ENCODE results near the gene TPP1. TPM values are rescaled to one million over a fixed set of nuclear protein-coding genes. Genes with fewer than 3 reads are reported as not detected.
A peak's percentile ranks its signal among the peaks of the same experiment; 100 is the strongest.

The TPP1 gene
- total and polyA plus RNA-seq, 4 experiments from 2014 or later, result 103 to 198 (median 169) TPM

DNA sequence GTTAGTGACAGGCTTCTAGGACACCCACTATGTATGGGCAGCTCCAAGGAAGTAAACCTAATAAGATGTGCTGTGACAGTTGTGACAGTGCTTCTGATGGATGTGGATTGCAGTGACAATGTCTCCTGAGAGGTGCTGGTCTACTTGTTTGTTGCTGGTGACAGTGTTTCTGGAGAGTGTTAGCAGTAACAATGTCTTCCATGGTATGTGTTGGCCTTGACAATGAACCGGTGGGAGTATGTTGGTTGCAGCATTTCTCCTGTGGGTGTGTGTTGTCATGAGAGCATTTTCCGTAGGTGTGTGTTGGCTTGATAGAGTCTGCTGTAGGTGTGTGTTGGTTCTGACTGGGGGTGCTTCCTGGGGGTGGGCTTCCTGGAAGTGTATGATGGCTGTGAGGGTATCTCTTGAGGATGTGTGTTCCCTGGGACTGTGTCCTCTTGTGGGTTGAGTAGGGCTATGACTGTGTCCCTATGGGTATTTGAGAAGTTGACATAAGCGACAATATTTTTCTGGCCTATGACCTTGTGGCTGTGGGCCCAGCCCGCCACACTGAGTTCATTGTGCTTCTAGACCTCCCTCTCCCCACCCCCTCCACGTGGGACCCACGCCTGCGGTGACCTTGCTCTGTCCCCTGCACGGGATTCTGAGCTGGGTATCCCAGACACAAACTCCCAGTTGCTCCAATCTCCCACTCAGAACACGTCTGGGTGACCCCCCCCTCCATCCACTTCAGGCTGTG, 35.2 kb upstream of the TPP1 start:
- ChIA-PET CTCF (ENCODE audit: partially characterized antibody) (interaction anchor here (0.8 to 1.1 kb wide), 5 partner anchors 10 to 105 kb away, joined by 3 to 5 read pairs (median 3); no protein-coding TSS in a partner anchor), POLR2A (ENCODE audit: partially characterized antibody) (interaction anchor here (0.6 to 4.6 kb wide), 7 partner anchors 9 to 42 kb away, joined by 3 to 21 read pairs (median 8); partner anchors contain the start of genes MRPL17, TAF10 and TPP1)
- Mint-ChIP-seq H3K27ac (no peak overlapping the region), H3K27me3 (peaks cover 0 to 2% of the 10 kb centered on the region in 2 donors), H3K9me3 (no peaks in the 10 kb centered on the region), H3K4me3 (no peak overlapping the region), H3K4me1 (peaks cover 0 to 8% (median 1%) of the 10 kb centered on the region in 4 donors), H3K36me3 (no peaks in the 10 kb centered on the region)
- H3K4me3 ChIP-seq (ENCODE audit: low read length in 2 of 2), result peak overlapping the region in 1 of 2 donors; percentile 3
- intact Hi-C loops (cut with micrococcal nuclease), result loop anchor here (1.0 kb wide), 1 partner anchor 35 kb away; the partner anchor contains the start of gene TPP1
- H3K27ac ChIP-seq (ENCODE audit: low read depth, low read length), result no peak overlapping the region
- H3K4me1 ChIP-seq (ENCODE audit: insufficient read depth, low read length), result peaks cover 25% of the 10 kb centered on the region
- DNase-seq, result no peak
- H3K9me3 ChIP-seq (ENCODE audit: control insufficient read depth in 1 of 2, low read length in 2 of 2), result no peaks in the 10 kb centered on the region
- H3K27me3 ChIP-seq (ENCODE audit: insufficient read depth, low read length), result peaks cover 7% of the 10 kb centered on the region
- no peaks in the 10 kb centered on the region for H3K36me3 ChIP-seq (ENCODE audit: insufficient read depth, low read length)

DNA sequence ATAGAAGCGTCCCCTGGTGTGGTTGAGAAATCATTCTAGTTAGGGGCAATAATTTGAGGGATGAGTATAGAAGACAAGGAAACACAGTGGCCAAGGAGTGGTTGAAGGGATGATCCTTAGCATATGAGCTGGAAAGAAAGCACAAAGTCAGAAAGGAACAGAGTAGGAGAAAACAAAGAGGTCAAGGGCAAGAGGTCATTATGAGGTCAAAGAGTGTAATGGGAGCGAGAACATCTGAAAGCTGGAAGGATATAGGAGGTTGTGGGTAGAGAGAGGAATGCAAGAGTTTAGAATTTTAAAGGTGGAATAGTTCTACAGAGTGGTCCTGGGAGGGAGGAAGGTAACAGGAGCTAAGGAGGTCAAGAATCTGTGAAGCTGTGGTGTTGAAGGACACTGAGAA, 34.4 kb upstream of the TPP1 start:
- H3K9me3 ChIP-seq (ENCODE audit: control insufficient read depth in 1 of 2, low read length in 2 of 2), result no peaks in the 10 kb centered on the region
- intact Hi-C loops (cut with micrococcal nuclease), result no loop called here
- H3K4me3 ChIP-seq (ENCODE audit: low read length in 2 of 2), result no peak overlapping the region
- Mint-ChIP-seq H3K4me1 (peaks cover 0 to 8% (median 1%) of the 10 kb centered on the region in 4 donors), H3K27me3 (peaks cover 0 to 2% of the 10 kb centered on the region in 2 donors), H3K27ac (no peak overlapping the region), H3K36me3 (no peaks in the 10 kb centered on the region), H3K4me3 (no peak overlapping the region), H3K9me3 (no peaks in the 10 kb centered on the region)
- H3K4me1 ChIP-seq (ENCODE audit: insufficient read depth, low read length), result peaks cover 25% of the 10 kb centered on the region
- H3K36me3 ChIP-seq (ENCODE audit: insufficient read depth, low read length), result no peaks in the 10 kb centered on the region
- POLR2A ChIA-PET (ENCODE audit: partially characterized antibody), result interaction anchor here (0.6 to 3.0 kb wide), 6 partner anchors 8 to 42 kb away, joined by 3 to 17 read pairs (median 6); partner anchors contain the start of genes MRPL17, TAF10 and TPP1
- H3K27ac ChIP-seq (ENCODE audit: low read depth, low read length), result no peak overlapping the region
- H3K27me3 ChIP-seq (ENCODE audit: insufficient read depth, low read length), result peaks cover 7% of the 10 kb centered on the region
- CTCF ChIA-PET (ENCODE audit: partially characterized antibody), result interaction anchor here (0.8 to 1.1 kb wide), 5 partner anchors 9 to 106 kb away, joined by 3 to 5 read pairs (median 3); no protein-coding TSS in a partner anchor
- no peak for DNase-seq

DNA sequence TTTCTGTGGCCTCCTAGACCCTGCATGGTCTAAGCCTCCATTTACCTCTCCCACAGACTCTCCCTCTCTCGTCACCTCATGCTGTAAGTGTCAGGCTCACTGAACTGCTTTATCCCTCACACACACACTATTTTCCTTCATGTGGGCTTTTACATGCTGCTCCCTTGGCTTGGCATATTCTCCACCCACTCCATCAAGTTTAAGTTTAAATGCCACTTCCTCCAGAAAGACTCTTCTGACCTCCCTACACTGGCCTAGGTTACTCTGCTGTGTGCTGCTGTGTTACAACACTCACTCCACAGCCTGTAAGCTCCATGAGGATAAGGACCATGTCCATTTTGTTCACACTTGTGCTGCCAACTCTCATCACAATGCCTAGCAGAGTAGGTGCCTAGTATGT, 33.9 kb upstream of the TPP1 start:
- no peak overlapping the region for H3K27ac ChIP-seq (ENCODE audit: low read depth, low read length)
- no peaks in the 10 kb centered on the region for H3K36me3 ChIP-seq (ENCODE audit: insufficient read depth, low read length)
- Mint-ChIP-seq H3K27me3 (peaks cover 0 to 2% of the 10 kb centered on the region in 2 donors), H3K4me3 (no peak overlapping the region), H3K36me3 (no peaks in the 10 kb centered on the region), H3K9me3 (no peaks in the 10 kb centered on the region), H3K27ac (no peak overlapping the region), H3K4me1 (peaks cover 0 to 8% (median 1%) of the 10 kb centered on the region in 4 donors)
- intact Hi-C loops (cut with micrococcal nuclease), result no loop called here
- DNase-seq, result no peak
- peaks cover 30% of the 10 kb centered on the region for H3K4me1 ChIP-seq (ENCODE audit: insufficient read depth, low read length)
- POLR2A ChIA-PET (ENCODE audit: partially characterized antibody), result interaction anchor here (1.9 to 3.0 kb wide), 2 partner anchors 34 to 41 kb away, joined by 16 to 17 read pairs; partner anchors contain the start of genes TAF10 and TPP1
- no peaks in the 10 kb centered on the region for H3K9me3 ChIP-seq (ENCODE audit: control insufficient read depth in 1 of 2, low read length in 2 of 2)
- H3K4me3 ChIP-seq (ENCODE audit: low read length in 2 of 2), result no peak overlapping the region
- CTCF ChIA-PET (ENCODE audit: partially characterized antibody), result interaction anchor here (1.1 kb wide), 1 partner anchor 11 kb away, joined by 3 read pairs; no protein-coding TSS in a partner anchor
- peaks cover 7% of the 10 kb centered on the region for H3K27me3 ChIP-seq (ENCODE audit: insufficient read depth, low read length)

DNA sequence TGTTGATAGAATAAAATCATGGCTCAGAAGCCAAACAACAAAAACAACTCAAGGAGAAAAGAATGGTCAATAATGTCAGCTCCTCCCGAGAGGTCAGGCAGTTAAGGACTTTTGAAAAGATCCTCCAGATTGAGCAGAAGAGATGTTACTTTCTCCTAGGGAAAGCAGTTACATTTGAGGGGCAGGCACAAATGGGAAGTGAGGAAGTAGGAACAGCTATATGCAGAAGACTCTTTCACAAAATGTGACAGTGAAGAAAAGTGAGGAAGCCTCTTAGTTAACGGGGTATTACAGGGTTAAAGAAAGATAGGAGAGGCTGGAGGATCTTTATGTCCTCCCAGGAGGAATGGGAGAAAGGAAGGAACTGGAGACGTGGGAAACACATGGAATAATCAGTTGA, 33.0 kb upstream of the TPP1 start:
- POLR2A ChIA-PET (ENCODE audit: partially characterized antibody), result interaction anchor here (0.6 to 4.5 kb wide), 6 partner anchors 15 to 41 kb away, joined by 3 to 20 read pairs (median 4); partner anchors contain the start of genes TAF10 and TPP1
- Mint-ChIP-seq H3K9me3 (no peaks in the 10 kb centered on the region), H3K27ac (no peak overlapping the region), H3K36me3 (no peaks in the 10 kb centered on the region), H3K4me1 (peaks cover 0 to 8% (median 1%) of the 10 kb centered on the region in 4 donors), H3K27me3 (peaks cover 0 to 2% of the 10 kb centered on the region in 2 donors), H3K4me3 (no peak overlapping the region)
- CTCF ChIA-PET (ENCODE audit: partially characterized antibody), result interaction anchor here (0.8 to 1.1 kb wide), 2 partner anchors 15 to 31 kb away, joined by 3 to 7 read pairs; partner anchors contain the start of gene MRPL17
- Histone ChIP-seq H3K4me3 (ENCODE audit: low read length in 2 of 2) (no peak overlapping the region), H3K36me3 (ENCODE audit: insufficient read depth, low read length) (no peaks in the 10 kb centered on the region), H3K9me3 (ENCODE audit: control insufficient read depth in 1 of 2, low read length in 2 of 2) (no peaks in the 10 kb centered on the region), H3K27ac (ENCODE audit: low read depth, low read length) (no peak overlapping the region), H3K4me1 (ENCODE audit: insufficient read depth, low read length) (peaks cover 39% of the 10 kb centered on the region), H3K27me3 (ENCODE audit: insufficient read depth, low read length) (peaks cover 7% of the 10 kb centered on the region)
- intact Hi-C loops (cut with micrococcal nuclease), result no loop called here
- DNase-seq, result no peak

DNA sequence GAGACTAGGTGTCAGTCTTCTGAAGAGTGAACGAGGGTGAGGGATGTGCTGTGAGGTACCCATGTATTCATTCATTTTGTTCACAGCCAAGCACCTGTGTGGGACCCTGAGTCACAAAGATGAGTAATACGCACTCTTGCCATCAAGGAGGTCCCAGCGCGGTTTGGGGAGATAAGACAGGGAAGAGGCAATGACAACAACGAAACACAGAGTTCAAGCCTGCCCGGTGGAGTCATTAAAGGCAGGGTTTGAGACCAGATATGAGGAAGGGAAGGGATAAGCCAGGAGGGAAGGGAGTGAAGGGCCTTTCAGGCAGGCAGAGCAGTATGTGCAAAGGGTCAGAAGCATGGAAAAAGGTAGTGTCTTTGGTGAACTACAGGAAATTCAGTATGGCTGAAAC, 31.8 kb upstream of the TPP1 start:
- H3K4me1 Mint-ChIP-seq, result peaks cover 0 to under 1% (median under 1%) of the 10 kb centered on the region in 4 donors
- CTCF ChIA-PET (ENCODE audit: partially characterized antibody), result interaction anchor here (1.9 to 3.1 kb wide), 4 partner anchors 17 to 47 kb away, joined by 6 to 17 read pairs (median 8); partner anchors contain the start of genes ILK and TAF10
- H3K36me3 ChIP-seq (ENCODE audit: insufficient read depth, low read length), result no peaks in the 10 kb centered on the region

DNA sequence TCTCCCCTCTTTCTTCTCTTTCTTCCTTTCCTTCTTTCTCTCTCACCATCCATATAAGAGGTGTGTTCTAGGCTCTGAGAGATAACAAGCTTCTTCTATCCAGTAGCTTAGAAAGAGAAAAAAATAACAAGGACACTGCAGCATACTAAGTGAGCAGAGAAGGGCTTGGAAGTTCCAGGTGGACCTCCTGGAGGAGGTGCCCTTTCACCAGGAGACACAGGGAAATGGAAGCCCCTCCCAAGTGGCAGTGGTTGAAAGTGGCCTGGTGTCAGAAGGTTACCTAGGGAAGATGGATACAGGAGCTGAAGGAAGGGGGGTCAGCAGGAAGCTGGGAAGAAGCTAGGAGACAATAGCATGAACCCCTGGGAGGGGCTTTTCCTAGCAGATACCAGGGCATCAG, 30.9 kb upstream of the TPP1 start:
- Mint-ChIP-seq H3K4me3 (no peak overlapping the region), H3K27ac (no peak overlapping the region), H3K4me1 (peaks cover 0 to 9% (median 0%) of the 10 kb centered on the region in 4 donors), H3K27me3 (no peaks in the 10 kb centered on the region), H3K9me3 (no peaks in the 10 kb centered on the region), H3K36me3 (no peaks in the 10 kb centered on the region)
- H3K4me3 ChIP-seq (ENCODE audit: low read length in 2 of 2), result no peak overlapping the region
- no peak overlapping the region for H3K27ac ChIP-seq (ENCODE audit: low read depth, low read length)
- intact Hi-C loops (cut with micrococcal nuclease), result no loop called here
- no peaks in the 10 kb centered on the region for H3K27me3 ChIP-seq (ENCODE audit: insufficient read depth, low read length)
- H3K36me3 ChIP-seq (ENCODE audit: insufficient read depth, low read length), result no peaks in the 10 kb centered on the region
- H3K9me3 ChIP-seq (ENCODE audit: control insufficient read depth in 1 of 2, low read length in 2 of 2), result no peaks in the 10 kb centered on the region
- H3K4me1 ChIP-seq (ENCODE audit: insufficient read depth, low read length), result peaks cover 55% of the 10 kb centered on the region
- POLR2A ChIA-PET (ENCODE audit: partially characterized antibody), result interaction anchor here (0.9 to 4.5 kb wide), 9 partner anchors 9 to 45 kb away, joined by 3 to 21 read pairs (median 7); partner anchors contain the start of genes MRPL17, TAF10 and TPP1
- CTCF ChIA-PET (ENCODE audit: partially characterized antibody), result interaction anchor here (1.5 to 3.1 kb wide), 8 partner anchors 18 to 46 kb away, joined by 4 to 17 read pairs (median 7); partner anchors contain the start of genes ILK, MRPL17, TAF10 and TPP1
- no peak for DNase-seq

More for the DNA sequence above, 31.8 kb upstream of the TPP1 start:
- Mint-ChIP-seq H3K4me3 (no peak overlapping the region), H3K9me3 (no peaks in the 10 kb centered on the region), H3K36me3 (no peaks in the 10 kb centered on the region), H3K27me3 (no peaks in the 10 kb centered on the region), H3K27ac (no peak overlapping the region)
- POLR2A ChIA-PET (ENCODE audit: partially characterized antibody), result interaction anchor here (1.4 to 4.5 kb wide), 5 partner anchors 22 to 39 kb away, joined by 3 to 20 read pairs (median 5); partner anchors contain the start of genes MRPL17, TAF10 and TPP1
- peaks cover 48% of the 10 kb centered on the region for H3K4me1 ChIP-seq (ENCODE audit: insufficient read depth, low read length)
- DNase-seq, result no peak
- H3K27ac ChIP-seq (ENCODE audit: low read depth, low read length), result no peak overlapping the region
- H3K27me3 ChIP-seq (ENCODE audit: insufficient read depth, low read length), result no peaks in the 10 kb centered on the region
- H3K4me3 ChIP-seq (ENCODE audit: low read length in 2 of 2), result no peak overlapping the region
- intact Hi-C loops (cut with micrococcal nuclease), result no loop called here
- H3K9me3 ChIP-seq (ENCODE audit: control insufficient read depth in 1 of 2, low read length in 2 of 2), result no peaks in the 10 kb centered on the region

Measured in CD4-positive, alpha-beta memory T cell (primary cell).